ENCODE data around the gene ZNF345. TPM values are rescaled to one million over a fixed set of nuclear protein-coding genes. Genes with fewer than 3 reads are reported as not detected.
A peak's percentile ranks its signal among the peaks of the same experiment; 100 is the strongest.

The ZNF345 gene
- total and polyA plus RNA-seq, 2 of the 8 experiments (the other 6 are each of a cell fraction or from before 2014, with no cell fraction given) = 3.2 to 5.1 TPM

DNA sequence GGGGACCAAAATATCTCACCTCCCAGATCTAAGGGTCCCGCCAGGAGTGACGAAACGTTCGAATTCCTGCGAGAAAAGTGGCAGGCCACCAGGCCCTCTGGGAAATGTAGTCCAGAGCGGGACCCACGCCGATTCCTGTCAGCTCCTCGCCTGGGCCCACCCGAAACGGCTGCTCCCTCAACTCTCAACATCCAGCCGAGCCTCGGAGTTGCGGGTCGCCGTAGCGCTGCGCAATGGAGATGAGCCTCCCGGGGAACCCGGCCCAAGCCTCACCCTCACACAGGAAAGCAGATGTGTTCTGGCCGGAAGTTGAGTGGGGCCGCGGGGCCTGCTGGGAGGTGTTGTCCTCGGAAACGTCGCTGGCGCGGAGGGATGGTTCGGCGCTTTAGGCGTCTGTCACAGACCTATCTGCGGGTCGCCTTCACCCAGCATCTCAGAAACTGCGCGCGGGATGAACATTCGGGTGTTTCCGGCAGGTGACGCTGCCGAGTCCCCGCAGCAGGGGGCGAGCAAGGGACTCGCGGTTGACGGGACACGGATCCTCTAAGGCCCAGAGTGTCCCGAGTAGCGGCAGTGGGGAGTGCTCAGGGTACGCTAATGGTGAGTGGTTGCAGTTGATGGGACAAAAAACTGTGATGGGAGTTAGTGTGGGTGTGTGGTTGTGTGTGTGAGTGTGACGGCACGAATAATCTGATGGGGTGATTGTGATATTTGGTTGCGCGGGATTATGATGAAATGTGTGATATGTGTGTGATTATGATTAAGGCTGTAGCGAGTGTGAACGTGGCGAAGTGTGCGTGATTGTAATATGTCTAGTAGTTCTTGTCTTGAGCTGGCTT, 65.5 kb downstream of the ZNF345 start, which contains the start of the genes ZNF568 and ZNF829 (continued):
- no peak for TF ChIP-seq SIRT6 (IDR thresholded peaks at IDR 0.05; ENCODE audit: low read length)
- TF ChIP-seq, protein P1, sequence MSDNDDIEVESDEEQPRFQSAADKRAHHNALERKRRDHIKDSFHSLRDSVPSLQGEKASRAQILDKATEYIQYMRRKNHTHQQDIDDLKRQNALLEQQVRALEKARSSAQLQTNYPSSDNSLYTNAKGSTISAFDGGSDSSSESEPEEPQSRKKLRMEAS (IDR thresholded peaks at IDR 0.05) = no peak
- no peak for TF ChIP-seq KDM5A (IDR thresholded peaks at IDR 0.05; ENCODE audit: low read length)
- peak; percentile 85 for TF ChIP-seq CREB1 (IDR thresholded peaks at IDR 0.05)
- TF ChIP-seq, protein P2, sequence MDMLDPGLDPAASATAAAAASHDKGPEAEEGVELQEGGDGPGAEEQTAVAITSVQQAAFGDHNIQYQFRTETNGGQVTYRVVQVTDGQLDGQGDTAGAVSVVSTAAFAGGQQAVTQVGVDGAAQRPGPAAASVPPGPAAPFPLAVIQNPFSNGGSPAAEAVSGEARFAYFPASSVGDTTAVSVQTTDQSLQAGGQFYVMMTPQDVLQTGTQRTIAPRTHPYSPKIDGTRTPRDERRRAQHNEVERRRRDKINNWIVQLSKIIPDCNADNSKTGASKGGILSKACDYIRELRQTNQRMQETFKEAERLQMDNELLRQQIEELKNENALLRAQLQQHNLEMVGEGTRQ (IDR thresholded peaks at IDR 0.05; ENCODE audit: low read length) = no peak
- peak; percentile 91 for TF ChIP-seq RBBP5 (IDR thresholded peaks at IDR 0.05; ENCODE audit: borderline replicate concordance, low read depth, low read length)
- TF ChIP-seq BRCA1 (IDR thresholded peaks at IDR 0.05; ENCODE audit: low read depth, low read length) = peak; percentile 79
- no peak for TF ChIP-seq ZNF274 (IDR thresholded peaks at IDR 0.05; ENCODE audit: borderline replicate concordance, extremely low read depth, low read length)
- TF ChIP-seq, protein P3, sequence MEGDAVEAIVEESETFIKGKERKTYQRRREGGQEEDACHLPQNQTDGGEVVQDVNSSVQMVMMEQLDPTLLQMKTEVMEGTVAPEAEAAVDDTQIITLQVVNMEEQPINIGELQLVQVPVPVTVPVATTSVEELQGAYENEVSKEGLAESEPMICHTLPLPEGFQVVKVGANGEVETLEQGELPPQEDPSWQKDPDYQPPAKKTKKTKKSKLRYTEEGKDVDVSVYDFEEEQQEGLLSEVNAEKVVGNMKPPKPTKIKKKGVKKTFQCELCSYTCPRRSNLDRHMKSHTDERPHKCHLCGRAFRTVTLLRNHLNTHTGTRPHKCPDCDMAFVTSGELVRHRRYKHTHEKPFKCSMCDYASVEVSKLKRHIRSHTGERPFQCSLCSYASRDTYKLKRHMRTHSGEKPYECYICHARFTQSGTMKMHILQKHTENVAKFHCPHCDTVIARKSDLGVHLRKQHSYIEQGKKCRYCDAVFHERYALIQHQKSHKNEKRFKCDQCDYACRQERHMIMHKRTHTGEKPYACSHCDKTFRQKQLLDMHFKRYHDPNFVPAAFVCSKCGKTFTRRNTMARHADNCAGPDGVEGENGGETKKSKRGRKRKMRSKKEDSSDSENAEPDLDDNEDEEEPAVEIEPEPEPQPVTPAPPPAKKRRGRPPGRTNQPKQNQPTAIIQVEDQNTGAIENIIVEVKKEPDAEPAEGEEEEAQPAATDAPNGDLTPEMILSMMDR (IDR thresholded peaks at IDR 0.05; ENCODE audit: control extremely low read depth in 1 of 3, insufficient read depth in 1 of 3, low read depth in 1 of 3, low read length in 3 of 3) = peak; percentile 45 to 72 (median 69); a peak in 3 of 4 replicates
- no peak for TF ChIP-seq CHD1 (IDR thresholded peaks at IDR 0.05; ENCODE audit: low read depth, low read length)
- TF ChIP-seq PHF8 (conservative IDR thresholded peaks at IDR 0.05; ENCODE audit: low read depth, low read length) = peak; percentile 73
- no peak for TF ChIP-seq CTBP2 (IDR thresholded peaks at IDR 0.05; ENCODE audit: borderline replicate concordance, insufficient read depth, insufficient read length, low read length)
- TF ChIP-seq POU5F1 (IDR thresholded peaks at IDR 0.05; ENCODE audit: low read depth, low read length) = no peak
- TF ChIP-seq CBX8 (IDR thresholded peaks at IDR 0.05; ENCODE audit: borderline replicate concordance, low read depth, low read length) = no peak
- no peak for TF ChIP-seq KDM1A (IDR thresholded peaks at IDR 0.05; ENCODE audit: borderline replicate concordance, low read length)

Measured in H1 (cell line).